Vagina (tissue), 2 donors: Measurements from ENCODE around the gene RPS6KB2. TPM values are rescaled to one million over a fixed set of nuclear protein-coding genes. Genes with fewer than 3 reads are reported as not detected.

Source experiments
- DNase-seq, 2 donors: peaks; one replicate each; pipeline ENCODE4 v3.0.0-alpha.2; 2017; ENCODE audit errors: extremely low spot score in 2 of 2
- H3K27ac ChIP-seq: fragments of 200-600 bp; sonication (generic); one replicate; pipeline ENCODE4 v1.5.1; 2019
- H3K27me3 ChIP-seq: fragments of 200-600 bp; sonication (generic); one replicate; pipeline ENCODE4 v1.5.1; 2019
- H3K36me3 ChIP-seq, 2 donors: fragments of 200-600 bp; sonication (generic); one replicate each; pipeline ENCODE4 v1.5.1; 2017 to 2019
- H3K4me1 ChIP-seq: fragments of 200-600 bp; sonication (generic); one replicate; pipeline ENCODE4 v1.5.1; 2019
- H3K4me3 ChIP-seq, 2 donors: fragments of 200-600 bp; sonication (generic); 1 replicate in 1 of 2; 2 replicates in 1 of 2; pipeline ENCODE4 v1.5.1; 2016 to 2019
- H3K9me3 ChIP-seq: fragments of 200-600 bp; sonication (generic); one replicate; pipeline ENCODE4 v1.5.1; 2019
- CTCF ChIP-seq, 3 experiments: fragments of 450-650 bp in 2 of 3; fragments of 200-600 bp in 1 of 3; sonication (generic) in 1 of 3; IDR thresholded peaks; one replicate each; pipeline ENCODE4 v1.5.1; 2017 to 2019; ENCODE audit warnings: antibody characterized with exemption in 3 of 3, mild to moderate bottlenecking in 2 of 3, moderate library complexity in 2 of 3
- POLR2A ChIP-seq, 2 donors: fragments of 450-650 bp; IDR thresholded peaks; one replicate each; pipeline ENCODE4 v1.6.1; 2017; ENCODE audit warnings: antibody characterized with exemption in 2 of 2, mild to moderate bottlenecking in 2 of 2, moderate library complexity in 2 of 2
- POLR2AphosphoS5 ChIP-seq, 2 donors: sonication (generic); formaldehyde crosslinking; IDR thresholded peaks; one replicate each; pipeline ENCODE4 v1.9.0; 2017; ENCODE audit warnings: antibody characterized with exemption in 2 of 2, mild to moderate bottlenecking in 2 of 2, low read depth in 1 of 2; ENCODE audit not compliant: insufficient read depth in 1 of 2
- intact Hi-C: fragments of 100-400 bp; cut with DNase I; formaldehyde crosslinking; loops from one replicate; pipeline ENCODE4 v1.15.1; 2023
- total RNA-seq: library from RNA; depleted of rRNA; stranded (reverse); fragments of >200 nt; gene quantifications from one replicate; pipeline ENCODE4 v1.2.3, GENCODE V29; 2016

RPS6KB2 gene
- total RNA-seq, 1 donor from 2014 or later, result 50.6 TPM

GRCh38 chr11:67468056-67468455, 39.8 kb downstream of the RPS6KB2 start:
- H3K9me3 ChIP-seq, result no peaks in the 10 kb centered on the region
- TF ChIP-seq POLR2AphosphoS5 (IDR thresholded peaks at IDR 0.05; ENCODE audit: insufficient read depth in 1 of 2, low read depth in 1 of 2), result peak; percentile 22 to 71
- TF ChIP-seq CTCF (IDR thresholded peaks at IDR 0.05), result no peak
- TF ChIP-seq POLR2A (IDR thresholded peaks at IDR 0.05), result peak in 1 of 2 donors; percentile 13
- no peaks in the 10 kb centered on the region for H3K36me3 ChIP-seq
- intact Hi-C loops, result loop anchor here (5.0 to 10.0 kb wide), 2 partner anchors 46 to 63 kb away; partner anchors contain the start of genes PPP1CA and TBC1D10C
- H3K27me3 ChIP-seq, result no peaks in the 10 kb centered on the region
- peak overlapping the region; percentile 78 for H3K27ac ChIP-seq
- no peak for DNase-seq
- peak overlapping the region; percentile 67 to 87 for H3K4me3 ChIP-seq
- H3K4me1 ChIP-seq, result peaks cover 55% of the 10 kb centered on the region

- intact Hi-C loops, result loop anchor here (5.0 to 10.0 kb wide), 2 partner anchors 46 to 64 kb away; partner anchors contain the start of genes PPP1CA and TBC1D10C
- H3K27ac ChIP-seq, result peak overlapping the region; percentile 78
- peaks cover 55% of the 10 kb centered on the region for H3K4me1 ChIP-seq
- DNase-seq, result no peak
- no peaks in the 10 kb centered on the region for H3K27me3 ChIP-seq
- no peaks in the 10 kb centered on the region for H3K9me3 ChIP-seq
- TF ChIP-seq POLR2A (IDR thresholded peaks at IDR 0.05) (no peak), CTCF (IDR thresholded peaks at IDR 0.05) (no peak), POLR2AphosphoS5 (IDR thresholded peaks at IDR 0.05; ENCODE audit: insufficient read depth in 1 of 2, low read depth in 1 of 2) (no peak)
- no peaks in the 10 kb centered on the region for H3K36me3 ChIP-seq
- peak overlapping the region; percentile 67 to 87 for H3K4me3 ChIP-seq
Observed at GRCh38 chr11:67468456-67468758, 40.1 kb downstream of the RPS6KB2 start.

- Histone ChIP-seq H3K27me3 (no peaks in the 10 kb centered on the region), H3K27ac (peak within 1 kb of the TSS; percentile 78), H3K9me3 (no peaks in the 10 kb centered on the region), H3K4me3 (peak within 1 kb of the TSS; percentile 67 to 87), H3K36me3 (no peaks in the 10 kb centered on the region), H3K4me1 (peaks cover 50% of the 10 kb centered on the region)
- TF ChIP-seq POLR2AphosphoS5 (IDR thresholded peaks at IDR 0.05; ENCODE audit: insufficient read depth in 1 of 2, low read depth in 1 of 2), result peak; percentile 51 to 91
- TF ChIP-seq CTCF (IDR thresholded peaks at IDR 0.05), result peak in 1 of 3 experiments; percentile 34
- TF ChIP-seq POLR2A (IDR thresholded peaks at IDR 0.05), result peak in 1 of 2 donors; percentile 52
- DNase-seq, result no peak
- intact Hi-C loops, result loop anchor here (5.0 to 10.0 kb wide), 2 partner anchors 47 to 64 kb away; partner anchors contain the start of genes PPP1CA and TBC1D10C
Observed at GRCh38 chr11:67468759-67469507, 40.6 kb downstream of the RPS6KB2 start, which contains the start of gene TMEM134. TSS of gene TMEM134 (minus strand) at chr11:67469251. CDS start at chr11:67469192, 59 bp downstream.

- TF ChIP-seq POLR2A (IDR thresholded peaks at IDR 0.05) (no peak), POLR2AphosphoS5 (IDR thresholded peaks at IDR 0.05; ENCODE audit: insufficient read depth in 1 of 2, low read depth in 1 of 2) (no peak), CTCF (IDR thresholded peaks at IDR 0.05) (peak in 1 of 3 experiments; percentile 2)
- Histone ChIP-seq H3K9me3 (no peaks in the 10 kb centered on the region), H3K4me3 (peak overlapping the region; percentile 67 to 87), H3K36me3 (no peaks in the 10 kb centered on the region), H3K4me1 (peaks cover 45% of the 10 kb centered on the region), H3K27ac (peak overlapping the region; percentile 78), H3K27me3 (no peaks in the 10 kb centered on the region)
- DNase-seq, result no peak
- intact Hi-C loops, result loop anchor here (5.0 to 10.0 kb wide), 2 partner anchors 47 to 65 kb away; partner anchors contain the start of genes PPP1CA and TBC1D10C
Observed at GRCh38 chr11:67469508-67469811, 41.2 kb downstream of the RPS6KB2 start.
